GM19193 (cell line): ENCODE data around the gene LDB2.

ENCODE experiments used
- POLR2A ChIP-seq: IDR thresholded peaks from 4 replicates; pipeline ENCODE4 v1.6.1; 2011; ENCODE audit not compliant: insufficient read depth, insufficient read length; ENCODE audit errors: extremely low read depth

The LDB2 gene

DNA sequence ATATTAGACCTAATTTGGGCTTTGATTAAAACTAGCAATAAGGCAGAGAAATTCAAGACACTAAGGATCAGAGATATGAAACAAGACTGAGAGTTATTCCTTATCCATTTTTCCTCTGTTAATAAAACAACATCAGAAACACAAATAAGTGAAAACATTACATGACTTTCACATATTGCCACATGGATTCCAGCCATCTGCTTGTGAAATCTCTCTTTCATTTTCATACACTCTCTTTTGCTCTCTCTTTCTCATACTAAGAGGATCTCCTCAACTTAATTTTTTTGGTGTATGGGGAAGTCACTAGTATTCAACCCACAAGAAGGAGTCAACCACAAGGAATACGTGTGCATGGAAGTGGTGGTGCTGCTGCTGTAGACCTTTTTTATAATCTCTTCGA is 183.0 kb downstream of the LDB2 start:
- no peak for TF ChIP-seq POLR2A

DNA sequence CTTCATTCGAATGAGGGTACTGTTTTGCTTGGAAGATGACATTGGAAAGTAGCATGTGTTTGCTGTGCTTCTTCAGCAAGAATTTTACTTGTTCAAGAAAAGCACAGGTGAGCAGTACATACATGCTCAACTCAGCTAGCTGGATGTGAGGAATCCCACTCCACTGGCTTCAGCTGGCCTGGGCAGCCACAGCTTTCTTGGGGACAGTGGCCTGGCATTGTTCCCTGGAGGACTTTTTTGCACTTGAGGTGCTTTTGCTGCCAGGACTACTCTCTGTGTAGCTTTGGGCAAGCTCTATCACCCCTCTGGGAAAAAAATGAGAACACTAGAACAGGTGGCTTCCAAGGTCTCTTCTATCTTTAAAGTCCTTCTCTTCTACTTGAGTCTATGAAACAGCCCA is 184.3 kb downstream of the LDB2 start:
- no peak for TF ChIP-seq POLR2A

DNA sequence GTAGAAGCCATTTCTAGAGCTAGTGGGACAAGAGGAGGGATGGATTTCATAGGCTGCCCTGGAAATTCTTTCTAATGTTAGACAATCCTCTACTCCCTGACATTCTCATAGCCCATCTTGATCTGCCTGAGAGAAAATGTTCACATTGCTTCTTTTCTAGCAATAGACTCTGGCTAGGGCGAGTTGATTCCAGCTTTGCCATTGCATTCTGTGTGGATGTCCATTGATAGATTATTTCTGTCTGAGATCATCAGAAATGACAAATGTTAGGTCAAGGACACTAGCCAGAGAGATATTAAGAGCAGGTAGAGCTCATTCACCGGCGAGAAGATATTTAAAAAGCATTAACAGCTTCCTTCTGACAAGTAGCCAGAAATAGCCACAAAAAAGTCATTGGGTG is 184.7 kb downstream of the LDB2 start:
- TF ChIP-seq POLR2A, result no peak

DNA sequence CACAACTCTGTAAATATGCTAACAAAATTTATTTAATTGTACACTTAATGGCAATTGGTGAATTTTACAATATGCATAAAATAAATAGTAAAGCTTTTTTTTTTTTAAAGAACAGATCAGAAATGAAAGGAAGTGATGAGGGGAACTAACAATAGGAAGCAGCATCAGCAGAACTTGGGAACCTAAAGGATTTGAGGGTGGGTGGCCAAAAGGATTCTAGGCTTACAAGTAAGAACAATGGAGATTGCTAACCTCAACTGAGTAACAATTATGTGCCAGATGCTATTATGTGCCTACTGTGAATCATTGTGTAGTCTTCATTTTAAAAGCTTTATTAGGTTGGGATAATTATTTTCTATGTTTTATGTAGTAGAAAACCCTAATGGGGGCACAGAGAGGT is 185.2 kb downstream of the LDB2 start:
- no peak for TF ChIP-seq POLR2A

DNA sequence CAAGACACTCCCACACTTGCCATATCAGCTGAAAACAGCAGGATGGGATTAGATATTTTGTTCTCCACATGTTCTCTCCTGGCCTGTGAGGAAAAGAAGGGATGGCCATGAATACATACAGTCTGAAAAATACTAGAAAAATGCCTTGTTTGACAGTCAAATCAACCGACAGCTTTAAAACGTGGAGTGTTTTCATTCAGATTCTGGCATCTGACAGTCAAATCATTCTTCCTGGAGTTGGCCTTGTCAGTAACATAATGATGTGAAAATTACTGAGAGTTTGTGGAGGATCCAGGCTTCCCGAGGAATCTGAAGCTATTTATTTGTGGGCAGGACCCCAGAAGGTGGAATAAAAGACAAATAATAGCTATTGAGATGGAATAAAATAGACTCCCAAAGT is 188.2 kb downstream of the LDB2 start:
- TF ChIP-seq POLR2A, result no peak

DNA sequence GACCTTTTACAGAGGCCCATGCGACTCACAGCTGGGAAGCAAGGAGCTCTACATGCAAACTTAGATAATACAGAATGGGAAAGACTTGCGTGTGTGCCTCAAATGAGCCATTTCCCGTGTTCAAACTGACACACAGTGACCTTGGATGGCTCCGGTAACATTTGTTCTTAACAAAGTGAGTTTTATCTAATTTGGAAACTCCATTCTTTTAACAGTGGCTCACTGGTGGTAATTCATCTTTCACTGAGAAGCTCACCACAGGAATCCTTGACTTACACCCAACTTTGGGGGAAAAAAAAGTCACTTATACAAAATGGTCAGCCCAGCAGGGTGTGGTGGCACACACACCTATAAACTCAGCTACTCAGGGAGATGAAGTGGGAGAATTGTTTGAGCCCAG is 190.6 kb downstream of the LDB2 start:
- no peak for TF ChIP-seq POLR2A

DNA sequence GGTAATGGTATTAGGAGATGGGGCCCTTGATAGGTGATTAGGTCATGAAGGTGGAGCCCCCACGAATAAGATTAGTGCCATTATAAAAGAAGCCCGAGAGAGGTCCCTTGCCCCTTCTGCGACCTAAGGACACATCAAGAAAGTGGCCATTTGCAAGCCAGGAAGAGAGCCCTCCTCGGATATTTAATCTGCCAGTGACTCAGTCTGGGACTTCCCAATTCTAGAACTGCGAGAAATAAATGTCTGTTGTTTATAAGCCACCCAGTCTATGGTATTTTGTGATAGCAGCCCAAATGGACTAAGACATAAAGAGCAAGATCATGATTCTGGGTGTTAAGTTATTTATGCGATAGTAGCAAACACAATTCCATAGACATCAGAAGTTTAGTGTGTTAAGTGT is 192.2 kb downstream of the LDB2 start:
- no peak for TF ChIP-seq POLR2A

DNA sequence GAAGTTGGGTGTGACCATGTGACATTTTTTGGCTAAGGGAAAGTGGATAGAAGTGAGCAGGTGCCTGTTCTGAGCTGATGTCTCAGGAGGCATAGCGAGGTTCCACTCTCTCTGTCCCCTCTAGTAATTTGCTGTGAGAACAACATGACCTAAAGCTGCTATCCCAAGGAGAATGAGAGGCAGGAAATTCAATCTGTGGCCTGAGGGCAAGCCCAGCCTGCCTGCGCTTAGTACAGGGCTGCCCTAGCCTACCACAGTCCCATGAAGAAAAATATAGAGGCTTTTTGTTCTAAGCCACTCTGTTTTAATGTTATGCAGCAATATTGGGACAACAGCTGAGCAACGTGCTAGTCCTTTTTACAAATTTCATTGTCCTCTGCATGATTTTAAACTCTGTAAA is 193.1 kb downstream of the LDB2 start:
- TF ChIP-seq POLR2A, result no peak

DNA sequence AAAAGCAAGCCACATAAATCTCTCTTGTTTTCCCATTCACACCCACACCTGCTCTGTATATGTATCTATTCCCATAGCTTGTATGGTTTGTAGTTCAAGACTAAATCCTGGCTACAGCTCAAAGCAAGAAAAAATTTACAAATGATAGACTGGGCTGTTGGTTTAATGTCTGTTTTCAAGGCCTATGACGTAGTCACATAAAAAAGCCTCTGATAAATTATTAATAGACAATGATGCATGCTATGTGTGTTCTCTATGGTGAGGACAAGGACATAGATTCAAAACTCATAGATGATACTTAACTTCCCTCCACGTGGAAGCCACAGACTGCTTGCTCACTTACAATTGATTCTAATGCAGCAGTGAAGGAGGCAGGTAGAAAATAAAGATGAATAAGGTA is 194.0 kb downstream of the LDB2 start:
- TF ChIP-seq POLR2A, result no peak

DNA sequence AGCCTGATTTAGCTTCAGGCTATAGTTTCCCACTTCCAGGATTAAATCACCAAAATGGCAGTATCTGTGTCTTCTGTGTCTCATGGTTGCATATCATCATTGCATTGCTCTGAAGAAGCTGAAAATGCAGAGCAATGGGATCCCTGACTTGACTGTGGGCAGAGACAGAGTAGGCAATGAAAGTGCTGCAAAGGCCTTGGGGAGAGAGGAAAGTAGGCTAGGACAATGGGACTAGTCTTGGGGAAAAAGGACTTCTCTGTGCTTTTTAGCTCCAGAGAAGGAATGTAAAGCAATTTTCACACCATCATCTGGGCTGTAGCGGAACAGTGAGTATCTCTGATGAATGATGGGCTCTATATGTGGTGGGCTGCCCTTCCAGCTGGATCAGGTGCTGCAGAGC is 202.5 kb downstream of the LDB2 start:
- no peak for TF ChIP-seq POLR2A

DNA sequence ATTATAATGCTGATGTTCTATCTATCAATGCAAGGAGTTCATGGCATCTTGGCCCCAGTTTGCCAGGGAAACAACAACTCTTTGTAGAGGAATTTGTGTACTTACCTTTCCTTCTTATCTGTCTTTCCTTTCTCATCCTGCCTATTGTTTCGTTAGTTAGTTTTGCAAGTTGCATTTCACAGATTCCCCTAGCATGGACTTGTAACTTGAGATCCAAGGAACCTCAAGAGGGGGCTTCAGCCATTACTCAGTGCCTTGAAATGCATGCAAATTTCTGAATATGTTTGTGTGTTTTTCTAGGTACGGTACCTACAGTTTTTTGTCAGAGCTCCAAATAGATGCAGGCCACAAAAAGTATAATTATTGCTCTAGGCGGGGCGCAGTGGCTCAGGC is 203.6 kb downstream of the LDB2 start:
- no peak for TF ChIP-seq POLR2A

DNA sequence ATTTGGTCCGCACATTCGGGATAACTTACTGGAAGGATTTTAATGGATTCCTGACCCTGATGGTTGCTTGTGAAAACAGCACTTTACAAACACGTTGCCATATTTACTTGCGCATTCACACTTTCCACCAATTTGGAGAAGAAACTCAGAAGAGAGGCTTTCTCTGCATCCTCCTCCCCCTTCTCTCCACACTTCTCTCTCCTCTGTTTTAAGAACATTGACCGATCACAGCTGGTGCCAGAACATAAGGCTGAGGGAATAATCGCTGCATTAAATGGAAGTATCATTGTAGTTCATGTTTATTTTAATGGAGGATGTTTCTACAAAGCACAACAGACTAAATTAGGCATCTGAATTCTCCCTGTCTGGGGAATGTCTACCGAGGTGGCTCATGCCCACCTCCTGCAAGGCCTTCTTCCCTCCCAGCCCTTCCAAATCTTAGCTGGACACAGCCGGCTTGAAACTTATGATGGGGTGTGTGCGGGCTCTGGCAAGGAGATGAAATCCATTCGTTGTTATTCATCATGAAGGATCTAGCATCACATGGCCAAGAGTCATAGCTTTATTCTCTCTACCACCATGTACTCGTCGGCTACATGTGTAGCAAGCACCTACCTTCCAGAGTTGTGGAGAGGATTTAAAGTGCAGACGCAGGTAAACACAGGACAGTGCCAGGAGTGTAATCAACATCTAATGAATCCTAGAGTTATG is 204.1 kb downstream of the LDB2 start:
- no peak for TF ChIP-seq POLR2A

DNA sequence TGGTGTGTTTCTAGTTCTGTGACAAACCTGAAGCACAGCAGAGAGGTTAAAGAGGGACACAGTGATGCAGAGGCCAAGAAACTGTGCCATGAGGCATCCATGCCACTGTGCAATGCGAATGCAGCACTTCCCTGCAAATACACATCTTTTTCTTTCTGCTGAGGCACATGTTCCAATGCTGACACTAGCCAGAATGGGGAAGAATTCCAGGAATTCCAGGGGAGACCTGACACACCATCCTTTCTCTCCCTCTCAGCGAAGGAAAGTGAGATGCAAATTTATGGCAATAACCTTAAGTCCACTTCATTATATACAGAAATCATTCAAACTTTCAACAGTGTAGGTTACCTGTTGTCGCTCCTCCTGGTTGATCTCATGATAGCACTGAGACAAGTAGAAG is 204.8 kb downstream of the LDB2 start:
- TF ChIP-seq POLR2A, result no peak

DNA sequence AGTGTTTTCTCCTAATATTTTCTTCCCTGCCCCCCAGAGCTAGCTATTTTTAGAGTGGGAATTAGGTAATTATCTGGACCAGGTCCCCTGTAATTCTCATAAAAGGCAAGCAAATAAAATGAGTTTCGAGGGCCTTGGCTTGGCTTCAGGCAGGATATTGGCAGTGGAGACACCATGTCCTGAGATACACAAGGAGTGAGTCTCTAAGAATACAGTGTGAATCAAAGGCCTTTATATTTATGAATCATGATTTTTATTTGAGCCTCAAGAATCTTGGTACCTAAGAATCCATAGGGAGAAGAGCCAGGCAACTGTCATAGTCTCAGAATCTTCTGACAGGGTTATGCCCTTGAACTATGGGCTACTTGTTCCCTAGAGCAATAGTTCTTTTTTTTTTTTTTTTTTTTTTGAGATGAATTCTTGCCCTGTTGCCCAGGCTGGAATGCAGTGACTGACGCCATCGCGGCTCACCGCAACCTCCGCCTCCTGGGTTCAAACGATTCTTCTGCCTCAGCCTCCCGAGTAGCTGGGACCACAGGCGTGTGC is 205.4 kb downstream of the LDB2 start:
- TF ChIP-seq POLR2A, result no peak

DNA sequence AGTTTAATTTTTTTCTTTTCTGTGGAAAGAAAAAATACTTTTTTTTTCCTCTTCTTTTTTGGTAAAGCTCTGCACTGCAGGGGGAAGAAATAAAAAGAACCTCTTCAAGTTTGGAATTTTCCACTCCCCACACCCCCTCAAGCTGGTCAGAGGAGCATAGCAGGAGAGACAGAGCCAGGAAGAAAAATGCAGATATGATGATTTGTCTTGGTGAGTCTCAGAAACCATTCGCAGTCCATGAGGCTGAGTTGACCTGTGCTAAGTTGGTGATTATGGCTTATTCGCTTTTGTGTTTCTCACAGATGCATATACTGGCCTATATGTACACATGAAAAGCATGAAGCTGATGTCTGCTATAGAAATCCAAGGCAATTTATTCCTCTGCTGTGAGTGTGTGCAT is 205.9 kb downstream of the LDB2 start:
- TF ChIP-seq POLR2A, result no peak

DNA sequence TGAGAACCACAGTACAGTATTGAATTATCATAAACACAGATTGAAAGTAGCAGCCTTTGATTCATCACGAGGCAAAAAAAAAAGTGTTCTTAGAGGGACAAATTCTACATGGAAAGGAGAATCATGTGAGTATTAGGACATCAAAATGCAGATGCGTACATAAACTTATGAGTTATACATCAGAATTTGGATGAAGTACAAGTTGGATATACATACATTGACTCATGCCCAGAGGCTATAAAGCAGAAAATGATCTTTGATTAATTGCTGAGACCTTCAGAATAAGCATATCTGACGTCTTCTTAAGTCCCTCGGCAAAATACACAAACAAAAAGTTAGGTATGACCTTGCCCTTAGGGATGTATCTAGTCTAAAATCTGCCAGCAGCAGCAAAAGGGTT is 206.4 kb downstream of the LDB2 start:
- TF ChIP-seq POLR2A, result no peak

DNA sequence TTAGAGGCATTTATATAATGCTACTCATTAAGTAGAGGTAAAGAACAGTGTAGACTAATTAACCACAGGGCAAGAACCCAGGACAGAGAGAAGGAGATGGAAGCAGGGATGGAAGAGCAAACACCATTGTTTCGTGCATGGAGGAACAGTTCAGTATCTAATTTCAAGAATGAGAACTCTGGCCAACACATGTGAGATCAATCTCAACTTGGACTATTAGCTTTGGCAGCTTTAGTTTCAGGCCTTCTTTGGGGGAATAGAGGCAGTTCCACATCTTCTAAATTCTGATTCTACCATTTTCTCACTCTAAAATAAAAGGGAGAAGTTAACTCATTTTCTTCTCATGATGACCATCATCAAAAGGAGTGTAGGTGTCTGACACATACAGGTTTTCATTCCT is 207.0 kb downstream of the LDB2 start:
- no peak for TF ChIP-seq POLR2A

DNA sequence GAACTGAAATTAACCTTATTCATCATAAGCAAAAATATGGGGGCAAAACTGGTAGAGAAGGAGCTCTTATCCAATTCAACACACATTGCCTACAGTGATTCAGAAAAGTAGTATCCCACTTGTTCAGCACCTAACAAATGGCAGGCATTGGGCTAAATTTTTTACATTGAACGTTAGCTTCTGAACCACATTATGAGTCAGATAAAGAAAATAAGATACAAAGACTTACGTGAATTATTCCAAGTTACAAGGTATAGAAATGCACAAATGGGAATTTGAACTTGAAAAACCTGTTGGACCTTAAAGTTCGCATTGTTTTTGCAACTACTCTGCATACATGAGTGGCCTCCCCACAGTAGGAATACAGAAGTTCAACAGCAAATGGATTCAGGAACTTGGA is 210.6 kb downstream of the LDB2 start:
- no peak for TF ChIP-seq POLR2A

DNA sequence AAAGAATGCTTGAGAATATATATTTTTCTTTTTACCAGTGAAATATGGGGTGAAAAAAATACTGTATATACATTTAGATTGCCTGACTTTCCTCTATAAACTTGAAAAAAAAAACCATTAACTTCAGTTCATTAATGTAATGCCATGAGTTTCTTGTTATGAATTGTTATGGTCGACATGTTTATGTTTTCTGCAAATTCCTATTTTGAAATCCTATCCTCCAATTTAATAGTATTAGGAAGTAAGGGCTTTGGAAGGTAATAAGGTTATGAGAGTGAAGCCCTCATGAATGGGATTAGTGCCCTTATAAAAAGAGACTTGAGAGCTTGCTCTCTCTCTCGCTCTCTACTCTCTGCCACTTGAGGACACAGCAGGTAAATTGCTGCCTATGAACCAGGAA is 211.4 kb downstream of the LDB2 start:
- TF ChIP-seq POLR2A, result no peak
